HepG2 (cell line): ENCODE measurements around the gene RPL3. TPM values are rescaled to one million over a fixed set of nuclear protein-coding genes. Genes with fewer than 3 reads are reported as not detected.
A peak's percentile ranks its signal among the peaks of the same experiment; 100 is the strongest.

ENCODE experiments used
- AFF4 ChIP-seq: sonication (generic); formaldehyde crosslinking; IDR thresholded peaks from 2 replicates; pipeline ENCODE4 v1.4.0; 2020; ENCODE audit warnings: missing genetic modification reagents
- CREB3 ChIP-seq: sonication (generic); formaldehyde crosslinking; IDR thresholded peaks from 2 replicates; pipeline ENCODE4 v1.5.0; 2020; ENCODE audit warnings: missing genetic modification reagents
- GATA4 ChIP-seq: sonication (generic); IDR thresholded peaks from 2 replicates; pipeline ENCODE4 v1.6.1; 2016; ENCODE audit warnings: antibody characterized with exemption, low read depth, borderline replicate concordance
- MYC ChIP-seq: sonication (generic); formaldehyde crosslinking; IDR thresholded peaks from 2 replicates; pipeline ENCODE4 v1.9.0; 2021; ENCODE audit warnings: missing genetic modification reagents, borderline replicate concordance
- PBX2 ChIP-seq: IDR thresholded peaks from 2 replicates; pipeline ENCODE4 v1.6.1; 2016; ENCODE audit warnings: control low read depth
- RAD51 ChIP-seq: fragments of 450-650 bp; IDR thresholded peaks from 2 replicates; pipeline ENCODE4 v1.6.1; 2016; ENCODE audit warnings: borderline replicate concordance
- SMAD3 ChIP-seq: sonication (generic); formaldehyde crosslinking; IDR thresholded peaks from 2 replicates; pipeline ENCODE4 v1.4.0; 2020; ENCODE audit warnings: missing genetic modification reagents
- SMC3 ChIP-seq: IDR thresholded peaks from 2 replicates; pipeline ENCODE4 v1.6.1; 2011; ENCODE audit warnings: low read length, improper control_type of control experiment
- TBL1XR1 ChIP-seq: fragments of 150-350 bp; IDR thresholded peaks from 2 replicates; pipeline ENCODE4 v1.6.1; 2014; ENCODE audit warnings: borderline replicate concordance, low read length; ENCODE audit not compliant: partially characterized antibody
- TGIF2 ChIP-seq: IDR thresholded peaks from 2 replicates; pipeline ENCODE4 v1.6.1; 2016; ENCODE audit warnings: control low read depth, missing compliant biosample characterization
- XRCC5 ChIP-seq: fragments of 200-400 bp; formaldehyde crosslinking; optimal IDR thresholded peaks from 2 replicates; pipeline ENCODE3; 2017; ENCODE audit warnings: mild to moderate bottlenecking, low read length
- ZBTB26 ChIP-seq: IDR thresholded peaks from 2 replicates; pipeline ENCODE4 v1.6.1; 2016; ENCODE audit warnings: missing compliant biosample characterization, missing genetic modification reagents, borderline replicate concordance
- ZFP36 ChIP-seq: fragments of 150-350 bp; IDR thresholded peaks from 2 replicates; pipeline ENCODE4 v1.6.1; 2018; ENCODE audit warnings: borderline replicate concordance, low read length, low read depth; ENCODE audit not compliant: partially characterized antibody
- ZFX ChIP-seq: sonication (generic); formaldehyde crosslinking; IDR thresholded peaks from 2 replicates; pipeline ENCODE4 v1.4.0; 2020; ENCODE audit warnings: mild to moderate bottlenecking, low read depth, missing genetic modification reagents, moderate library complexity
- ZFY ChIP-seq: sonication (generic); formaldehyde crosslinking; IDR thresholded peaks from 2 replicates; pipeline ENCODE4 v1.4.0; 2020; ENCODE audit warnings: missing genetic modification reagents
- ZFYVE20 ChIP-seq: sonication (generic); formaldehyde crosslinking; IDR thresholded peaks from 2 replicates; pipeline ENCODE4 v1.8.0; 2023; ENCODE audit warnings: low read depth, mild to moderate bottlenecking, moderate library complexity, missing genetic modification reagents, borderline replicate concordance
- ZNF530 ChIP-seq: sonication (generic); formaldehyde crosslinking; IDR thresholded peaks from 2 replicates; pipeline ENCODE4 v1.5.0; 2020; ENCODE audit warnings: low read depth, mild to moderate bottlenecking, missing genetic modification reagents
- ZNF770 ChIP-seq: sonication (generic); formaldehyde crosslinking; IDR thresholded peaks from 2 replicates; pipeline ENCODE4 v1.5.0; 2020; ENCODE audit warnings: mild to moderate bottlenecking, missing genetic modification reagents
- polyA plus RNA-seq, 8 experiments: library from polyadenylated mRNA; depleted of rRNA in 3 of 8; stranded (reverse) in 7 of 8; unstranded in 1 of 8; fragments of >200 nt; fragmentation: Illumina TruSeq in 4 of 8; extraction: Trizol in 4 of 8; gene quantifications; 2 replicates each; pipeline versions ENCODE4 v1.2.1 to v1.2.3, GENCODE V29; 2011 to 2016; ENCODE audit warnings: low read depth in 4 of 8, missing spikeins in 1 of 8, mixed read lengths in 1 of 8; ENCODE audit not compliant: insufficient read depth in 1 of 8
- total RNA-seq, 5 experiments: library from RNA; depleted of rRNA; stranded (reverse); fragments of >200 nt; fragmentation: Illumina TruSeq; extraction: Trizol; gene quantifications; 2 replicates each; pipeline ENCODE4 v1.2.3, GENCODE V29; 2016; ENCODE audit warnings: low read depth in 1 of 5

RPL3 gene
- total and polyA plus RNA-seq, 2 of the 13 experiments (the other 11 are each of a cell fraction or from before 2014, with no cell fraction given): 1,051 to 3,279 TPM

GRCh38 chr22:39316440-39317083 is 2.9 kb downstream of the RPL3 start (continued):
- TF ChIP-seq CREB3 (no peak), AFF4 (no peak), TBL1XR1 (no peak), XRCC5 (peak; percentile 91), ZNF530 (no peak), TGIF2 (no peak), ZFX (CRISPR knock-in tag) (peak; percentile 36; the same call in 1 of the 2 replicates), RAD51 (no peak), ZBTB26 (CRISPR knock-in tag) (no peak), ZNF770 (CRISPR knock-in tag) (no peak), SMC3 (peak; percentile 59; the same call in 1 of the 2 replicates), ZFP36 (no peak), ZFY (CRISPR knock-in tag) (0 out of 2 replicates have a peak, but pooled peaks have one; percentile 23), GATA4 (no peak), ZFYVE20 (no peak), SMAD3 (CRISPR knock-in tag) (no peak), PBX2 (CRISPR knock-in tag) (no peak), MYC (peak; percentile 37; the same call in 1 of the 2 replicates)
